T-helper 1 cell treated with Interleukin-12 subunit alpha and Interleukin-12 subunit beta and Interleukin-4 antibody, amounts not matched to agents 30 μg/mL and 1 μg/mL, for 36 hours (primary cell): ENCODE measurements around the gene STX16.
A peak's percentile ranks its signal among the peaks of the same experiment; 100 is the strongest.

ENCODE experiments used
- H3K27ac Mint-ChIP-seq: one replicate; pipeline ENCODE4 v1.8.0; 2021; ENCODE audit warnings: mild to moderate bottlenecking, mixed read lengths
- H3K27me3 Mint-ChIP-seq: one replicate; pipeline ENCODE4 v1.8.0; 2021; ENCODE audit warnings: low read depth, mixed read lengths
- H3K36me3 Mint-ChIP-seq: one replicate; pipeline ENCODE4 v1.8.0; 2021; ENCODE audit warnings: low read depth, mixed read lengths
- H3K4me1 Mint-ChIP-seq: one replicate; pipeline ENCODE4 v1.8.0; 2021; ENCODE audit warnings: low read depth, mixed read lengths
- H3K4me3 Mint-ChIP-seq: one replicate; pipeline ENCODE4 v1.8.0; 2021; ENCODE audit warnings: mild to moderate bottlenecking, moderate library complexity, mixed read lengths
- H3K9me3 Mint-ChIP-seq: one replicate; pipeline ENCODE4 v1.8.0; 2021; ENCODE audit warnings: mixed read lengths

The STX16 gene, protein sequence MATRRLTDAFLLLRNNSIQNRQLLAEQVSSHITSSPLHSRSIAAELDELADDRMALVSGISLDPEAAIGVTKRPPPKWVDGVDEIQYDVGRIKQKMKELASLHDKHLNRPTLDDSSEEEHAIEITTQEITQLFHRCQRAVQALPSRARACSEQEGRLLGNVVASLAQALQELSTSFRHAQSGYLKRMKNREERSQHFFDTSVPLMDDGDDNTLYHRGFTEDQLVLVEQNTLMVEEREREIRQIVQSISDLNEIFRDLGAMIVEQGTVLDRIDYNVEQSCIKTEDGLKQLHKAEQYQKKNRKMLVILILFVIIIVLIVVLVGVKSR

DNA sequence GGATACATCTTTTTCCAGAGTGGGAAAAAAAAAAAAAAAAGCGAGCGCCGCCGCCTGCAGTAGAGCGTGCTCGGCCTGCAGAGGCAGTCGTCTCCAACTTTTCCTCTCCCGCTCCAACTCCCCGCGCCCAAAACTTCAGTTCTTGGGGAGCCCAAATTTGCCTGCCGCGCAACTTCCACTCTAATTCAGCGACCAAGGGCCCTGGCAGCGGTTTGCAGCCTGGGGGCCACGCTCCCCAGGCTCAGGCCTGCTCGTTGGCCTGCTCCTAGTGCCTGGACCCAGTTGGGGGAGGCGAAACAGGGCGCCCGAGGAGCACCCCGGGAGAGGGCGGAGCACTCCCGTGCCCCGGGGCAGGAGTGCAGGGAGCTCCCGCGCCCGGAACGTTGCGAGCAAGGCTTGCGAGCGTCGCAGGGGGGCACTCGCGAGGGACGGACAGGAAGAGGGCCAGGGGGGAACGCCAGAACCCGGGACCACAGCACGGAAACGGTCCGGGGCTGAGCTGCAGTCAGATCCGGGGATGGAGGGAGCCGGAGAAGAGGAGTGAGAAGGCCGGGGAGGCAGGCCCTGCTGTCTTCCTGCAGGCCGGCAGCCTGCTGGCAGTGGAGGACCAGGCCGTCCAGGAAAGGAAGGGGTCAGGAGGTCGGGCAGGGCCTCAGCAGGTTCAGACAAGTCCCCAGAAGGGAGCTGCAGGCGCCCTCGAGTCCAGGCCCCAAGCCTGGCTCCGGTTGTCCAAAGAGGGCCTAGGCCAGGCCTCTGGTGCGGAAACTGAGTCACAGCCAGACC, at the start of gene STX16:
TSS of gene STX16 (plus strand) at position 508 of the 783 bp plus-strand sequence. CDS start 724 bp downstream, outside the sequence.
- H3K36me3 Mint-ChIP-seq = peaks cover 16% of the 10 kb centered on the region
- H3K4me1 Mint-ChIP-seq = peaks cover 20% of the 10 kb centered on the region
- H3K27me3 Mint-ChIP-seq = no peaks in the 10 kb centered on the region
- H3K4me3 Mint-ChIP-seq = peak within 1 kb of the TSS; percentile 98
- peak within 1 kb of the TSS; percentile 97 for H3K27ac Mint-ChIP-seq
- no peaks in the 10 kb centered on the region for H3K9me3 Mint-ChIP-seq

- no peaks in the 10 kb centered on the region for H3K36me3 Mint-ChIP-seq
- H3K9me3 Mint-ChIP-seq = no peaks in the 10 kb centered on the region
- H3K27ac Mint-ChIP-seq = no peak overlapping the region
- no peaks in the 10 kb centered on the region for H3K4me1 Mint-ChIP-seq
- no peaks in the 10 kb centered on the region for H3K27me3 Mint-ChIP-seq
- no peak overlapping the region for H3K4me3 Mint-ChIP-seq
Observed at GRCh38 chr20:58602124-58602523, 49.0 kb upstream of the STX16 start.

GRCh38 chr20:58603721-58604120, 47.4 kb upstream of the STX16 start:
- Mint-ChIP-seq H3K27me3 (no peaks in the 10 kb centered on the region), H3K4me3 (no peak overlapping the region), H3K27ac (no peak overlapping the region), H3K36me3 (no peaks in the 10 kb centered on the region), H3K4me1 (no peaks in the 10 kb centered on the region), H3K9me3 (no peaks in the 10 kb centered on the region)

DNA sequence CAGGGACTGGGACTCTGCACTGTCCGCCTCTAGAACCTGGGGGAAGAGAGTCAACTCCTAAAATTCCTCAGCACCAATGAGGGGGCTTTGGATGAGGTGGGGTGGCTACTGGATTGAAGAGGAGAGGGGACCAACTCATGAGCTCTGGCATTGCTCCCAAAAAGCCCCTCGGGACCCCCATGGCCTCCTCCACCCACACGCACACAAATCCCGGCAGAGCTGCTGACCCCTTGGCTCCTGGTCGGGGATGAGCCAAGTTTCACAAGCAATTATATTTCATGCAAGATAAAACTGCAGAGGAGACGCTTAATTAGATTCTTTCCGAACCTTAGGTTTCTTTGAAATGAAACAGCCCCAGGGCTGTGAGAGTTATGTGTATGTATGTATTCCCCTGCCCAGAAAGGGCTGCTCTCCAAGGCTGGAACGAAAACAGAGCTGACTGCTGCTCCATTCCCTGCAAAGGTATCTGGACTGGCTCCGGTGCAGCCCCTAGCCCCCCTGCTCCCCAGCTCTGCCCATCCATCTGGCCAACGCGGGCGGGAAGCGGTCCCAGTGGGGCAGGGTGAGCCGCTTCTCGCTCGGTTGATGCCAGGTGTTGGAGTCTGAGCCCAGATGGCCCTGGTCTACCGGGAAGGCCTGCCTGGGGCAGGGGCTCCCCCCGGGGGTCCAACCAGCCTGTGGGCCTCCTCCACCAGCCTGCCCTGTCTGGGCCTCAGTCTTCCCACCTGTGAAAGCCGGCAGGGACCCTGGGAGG, 46.8 kb upstream of the STX16 start:
- H3K9me3 Mint-ChIP-seq = no peaks in the 10 kb centered on the region
- H3K4me3 Mint-ChIP-seq = no peak overlapping the region
- no peaks in the 10 kb centered on the region for H3K36me3 Mint-ChIP-seq
- H3K4me1 Mint-ChIP-seq = no peaks in the 10 kb centered on the region
- no peaks in the 10 kb centered on the region for H3K27me3 Mint-ChIP-seq
- no peak overlapping the region for H3K27ac Mint-ChIP-seq

DNA sequence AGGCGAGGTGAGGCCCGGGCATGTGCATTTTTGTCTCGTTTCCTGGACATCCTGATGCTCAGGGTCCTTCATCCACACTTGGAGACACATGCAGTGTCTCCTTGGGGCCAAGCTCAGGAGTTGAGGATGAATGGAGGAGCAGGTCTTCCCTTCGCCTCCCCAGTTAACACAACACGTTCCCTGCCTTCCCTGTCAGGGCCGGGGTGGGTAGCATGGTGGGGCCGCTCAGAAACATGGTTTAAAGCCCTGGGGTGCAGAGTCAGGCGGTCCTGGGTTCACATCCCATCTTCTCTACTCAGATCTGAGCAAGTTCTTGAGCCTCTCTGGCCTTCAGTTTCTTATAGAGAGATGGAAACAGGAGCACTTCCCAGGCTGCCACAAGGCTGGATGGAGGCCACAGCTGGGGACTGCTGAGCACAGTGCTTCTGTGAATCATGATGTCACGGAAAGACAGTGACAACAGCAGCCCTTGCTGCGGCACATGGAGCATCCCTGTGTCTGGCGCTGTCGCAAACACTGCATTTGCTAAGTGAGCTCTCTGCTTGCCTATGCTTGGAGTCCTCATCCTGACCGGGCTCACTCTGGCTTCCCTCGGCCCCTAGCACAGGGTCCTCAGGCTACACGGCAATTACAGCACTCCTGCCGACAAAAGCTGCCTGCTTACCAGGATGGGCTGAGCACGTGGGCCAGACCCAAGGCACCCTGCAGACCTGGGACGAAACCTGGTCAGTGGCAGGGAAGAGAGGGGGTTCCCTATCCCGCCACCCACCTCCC, 45.6 kb upstream of the STX16 start:
- H3K4me1 Mint-ChIP-seq = no peaks in the 10 kb centered on the region
- H3K27ac Mint-ChIP-seq = no peak overlapping the region
- no peaks in the 10 kb centered on the region for H3K9me3 Mint-ChIP-seq
- H3K4me3 Mint-ChIP-seq = no peak overlapping the region
- H3K27me3 Mint-ChIP-seq = no peaks in the 10 kb centered on the region
- H3K36me3 Mint-ChIP-seq = no peaks in the 10 kb centered on the region

DNA sequence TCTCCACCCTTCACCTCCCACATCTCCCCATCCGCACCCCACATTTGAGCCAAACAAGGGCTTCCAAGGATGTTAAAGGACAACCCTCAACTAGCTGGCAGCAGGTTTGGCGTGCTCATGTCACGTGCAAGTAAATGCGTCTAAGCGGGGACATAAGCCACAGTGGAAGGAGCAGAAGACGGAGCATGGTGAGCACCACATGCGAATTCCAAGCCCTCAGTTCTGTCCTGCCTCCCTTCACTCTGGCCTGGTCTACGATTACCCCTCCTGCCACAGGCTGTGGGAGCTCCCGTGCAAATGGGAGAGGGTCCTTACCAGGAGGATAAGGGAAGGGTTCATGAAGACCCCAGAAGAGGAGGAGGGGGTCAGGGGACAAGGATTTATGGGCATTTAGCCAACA, 44.9 kb upstream of the STX16 start:
- H3K9me3 Mint-ChIP-seq = no peaks in the 10 kb centered on the region
- no peaks in the 10 kb centered on the region for H3K27me3 Mint-ChIP-seq
- no peaks in the 10 kb centered on the region for H3K4me1 Mint-ChIP-seq
- H3K36me3 Mint-ChIP-seq = no peaks in the 10 kb centered on the region
- no peak overlapping the region for H3K27ac Mint-ChIP-seq
- H3K4me3 Mint-ChIP-seq = no peak overlapping the region

GRCh38 chr20:58608096-58608840, 42.8 kb upstream of the STX16 start:
- no peaks in the 10 kb centered on the region for H3K9me3 Mint-ChIP-seq
- no peaks in the 10 kb centered on the region for H3K36me3 Mint-ChIP-seq
- H3K27me3 Mint-ChIP-seq = no peaks in the 10 kb centered on the region
- H3K4me3 Mint-ChIP-seq = no peak overlapping the region
- no peaks in the 10 kb centered on the region for H3K4me1 Mint-ChIP-seq
- no peak overlapping the region for H3K27ac Mint-ChIP-seq

DNA sequence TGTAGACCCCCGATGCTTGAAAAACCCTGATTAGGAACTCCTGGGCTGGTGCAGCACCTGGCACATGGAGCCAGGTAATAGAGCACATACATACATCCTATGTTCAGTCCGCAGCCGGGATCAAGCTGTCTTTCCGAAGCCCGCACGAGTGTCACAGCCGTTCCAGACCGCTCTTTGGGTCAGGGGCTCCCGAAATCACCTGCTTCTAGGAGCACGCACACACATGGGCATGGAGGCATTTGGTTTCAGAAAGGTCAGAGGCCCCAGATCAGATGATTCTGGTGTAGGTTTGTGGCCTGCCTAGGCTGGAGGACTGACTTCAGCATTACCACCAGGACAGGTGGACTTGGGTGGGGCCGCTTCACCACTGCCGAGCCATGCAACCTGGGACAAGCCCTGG, 42.1 kb upstream of the STX16 start:
- H3K4me3 Mint-ChIP-seq = no peak overlapping the region
- no peak overlapping the region for H3K27ac Mint-ChIP-seq
- no peaks in the 10 kb centered on the region for H3K4me1 Mint-ChIP-seq

GRCh38 chr20:58610071-58610800, 40.8 kb upstream of the STX16 start:
- Mint-ChIP-seq H3K27ac (no peak overlapping the region), H3K4me3 (no peak overlapping the region), H3K36me3 (no peaks in the 10 kb centered on the region), H3K9me3 (no peaks in the 10 kb centered on the region), H3K27me3 (no peaks in the 10 kb centered on the region), H3K4me1 (no peaks in the 10 kb centered on the region)

More for the DNA sequence above, 42.1 kb upstream of the STX16 start:
- Mint-ChIP-seq H3K27me3 (no peaks in the 10 kb centered on the region), H3K36me3 (no peaks in the 10 kb centered on the region), H3K9me3 (no peaks in the 10 kb centered on the region)

DNA sequence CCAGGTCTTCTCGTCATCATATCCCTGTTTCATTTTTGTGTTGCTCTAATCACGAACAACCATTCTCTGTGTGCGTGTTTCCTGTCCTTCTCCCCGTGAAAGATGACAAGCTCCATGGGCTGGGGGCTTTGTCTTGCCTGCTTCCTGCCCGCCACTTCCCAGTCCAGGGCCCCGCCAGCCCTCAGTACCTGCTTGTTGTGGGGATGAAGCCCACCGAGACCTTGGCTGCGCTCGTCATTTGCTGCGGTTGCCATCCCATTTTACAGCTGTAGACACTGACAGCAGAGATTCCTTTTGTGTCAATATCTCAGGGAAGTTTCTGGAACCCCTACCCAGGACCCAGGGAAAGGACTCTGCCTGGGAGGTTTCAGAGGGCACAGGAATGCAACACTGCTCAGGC, 40.3 kb upstream of the STX16 start:
- no peaks in the 10 kb centered on the region for H3K27me3 Mint-ChIP-seq

DNA sequence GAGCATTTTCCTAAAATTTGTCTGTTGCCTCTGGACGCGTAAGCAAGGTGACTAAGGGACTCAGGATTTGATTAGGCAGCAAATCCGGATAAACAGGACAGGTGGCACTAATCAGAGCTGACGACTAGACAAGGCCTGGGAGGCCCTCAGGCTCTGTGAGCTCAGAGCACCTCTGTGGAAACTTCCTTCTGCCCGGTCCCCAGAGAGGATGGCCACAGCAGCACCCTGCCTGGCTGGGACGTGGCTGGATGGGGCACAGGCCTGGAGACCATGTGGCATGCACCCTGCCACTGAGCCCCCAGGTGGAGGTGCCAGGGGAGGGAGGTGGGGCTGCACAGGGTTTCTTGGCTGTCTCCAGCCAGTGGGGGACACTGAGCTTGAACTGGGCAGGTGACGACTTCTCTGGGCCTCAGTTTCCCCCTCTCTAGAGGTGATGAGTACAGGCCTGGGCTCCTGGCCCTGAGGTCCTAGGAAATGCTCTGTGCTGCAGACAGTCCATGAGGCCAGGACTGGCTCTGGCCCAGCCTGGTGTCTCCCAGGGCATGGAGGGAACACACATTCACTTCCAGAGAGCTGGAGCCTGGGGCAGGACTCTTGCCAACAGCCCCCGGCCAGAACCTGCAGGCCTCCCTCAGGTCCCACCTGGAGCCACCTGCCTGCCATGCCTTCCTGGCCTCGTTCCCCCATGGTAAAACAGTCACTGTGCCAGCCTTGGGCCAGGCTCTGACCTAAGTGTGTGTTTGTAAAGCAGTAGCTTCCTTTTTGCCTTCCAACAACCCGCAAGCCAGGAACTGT, 39.6 kb upstream of the STX16 start:
- H3K36me3 Mint-ChIP-seq = no peaks in the 10 kb centered on the region
- H3K27me3 Mint-ChIP-seq = no peaks in the 10 kb centered on the region
- H3K27ac Mint-ChIP-seq = no peak overlapping the region
- H3K4me1 Mint-ChIP-seq = no peaks in the 10 kb centered on the region
- H3K4me3 Mint-ChIP-seq = no peak overlapping the region
- no peaks in the 10 kb centered on the region for H3K9me3 Mint-ChIP-seq

More for the DNA sequence above, 40.3 kb upstream of the STX16 start:
- H3K36me3 Mint-ChIP-seq = no peaks in the 10 kb centered on the region
- H3K27ac Mint-ChIP-seq = no peak overlapping the region
- no peaks in the 10 kb centered on the region for H3K9me3 Mint-ChIP-seq
- no peaks in the 10 kb centered on the region for H3K4me1 Mint-ChIP-seq
- no peak overlapping the region for H3K4me3 Mint-ChIP-seq

DNA sequence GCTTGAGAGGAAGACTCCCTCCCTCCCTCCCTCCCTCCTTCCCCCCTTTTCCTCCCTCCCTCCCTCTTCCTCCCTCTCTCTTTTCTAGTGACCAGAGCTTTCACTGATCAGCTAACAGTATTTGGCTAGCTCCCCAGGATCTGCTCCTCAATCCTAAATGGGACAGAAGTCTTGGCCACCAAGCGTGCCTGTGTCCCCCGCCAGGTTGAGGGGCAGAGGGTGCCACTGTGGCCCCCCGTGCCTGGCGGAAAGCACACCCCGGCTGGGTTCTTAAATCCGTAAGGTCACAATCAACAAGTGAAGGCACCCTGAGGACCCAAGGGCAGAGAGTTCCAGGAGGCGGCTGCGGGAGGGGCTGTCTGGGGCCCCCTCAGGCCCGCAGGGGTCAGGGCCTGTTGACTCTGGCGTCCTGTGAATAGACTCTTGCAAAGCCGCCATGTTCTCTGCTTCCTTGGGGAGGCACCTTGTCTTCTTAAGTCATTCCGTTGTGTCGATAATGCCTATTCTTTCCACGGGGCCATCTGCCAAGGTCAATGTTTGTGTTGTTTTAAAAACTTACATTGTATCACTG, 38.9 kb upstream of the STX16 start:
- no peaks in the 10 kb centered on the region for H3K36me3 Mint-ChIP-seq
- H3K4me1 Mint-ChIP-seq = no peaks in the 10 kb centered on the region
- no peak overlapping the region for H3K4me3 Mint-ChIP-seq
- no peak overlapping the region for H3K27ac Mint-ChIP-seq
- no peaks in the 10 kb centered on the region for H3K9me3 Mint-ChIP-seq
- no peaks in the 10 kb centered on the region for H3K27me3 Mint-ChIP-seq
